Endothelial cell of umbilical vein (primary cell): ENCODE results near the gene TACR1. TPM values are rescaled to one million over a fixed set of nuclear protein-coding genes. Genes with fewer than 3 reads are reported as not detected.

Experiments used
- BruUV-seq: library from RNA; stranded (reverse); fragments of 400-500 nt; replicated peaks from 2 replicates; lab custom pipeline; 2021; lab: Mats Ljungman, UMichigan
- CTCF ChIA-PET: fragments of 300-600, 350-600 bp; sonication (Branson Sonifier 250); formaldehyde crosslinking; loops from one replicate; lab custom pipeline; 2021; ENCODE audit warnings: antibody characterized with exemption, inconsistent platforms; lab: Charles Lee
- POLR2A ChIA-PET: fragments of 300-600, 350-600 bp; sonication (Branson Sonifier 250); formaldehyde crosslinking; loops from one replicate; lab custom pipeline; 2021; ENCODE audit warnings: antibody characterized with exemption, inconsistent platforms; lab: Charles Lee
- DNase-seq: peaks from one replicate; pipeline ENCODE4 v3.0.0-alpha.2; 2011; ENCODE audit warnings: low read depth, low spot score
- FAIRE-seq: peaks from 2 replicates; lab custom pipeline; 2011; peaks lifted over from hg19 to GRCh38; lab: Jason Lieb, UNC
- H2AFZ ChIP-seq: 2 replicates; pipeline ENCODE4 v1.6.0; 2012; ENCODE audit warnings: low read depth, low read length, control low read depth, inconsistent platforms
- H3K27ac ChIP-seq: 2 replicates; pipeline ENCODE4 v1.5.1; 2011; ENCODE audit warnings: low read depth, mild to moderate bottlenecking, control low read depth, low read length, moderate library complexity; ENCODE audit not compliant: insufficient read depth
- H3K27me3 ChIP-seq, 2 experiments: 2 replicates each; pipeline versions ENCODE4 v1.6.0 to v1.6.1; 2011; ENCODE audit warnings: low read length in 2 of 2, mixed read lengths in 1 of 2; ENCODE audit not compliant: control insufficient read depth in 2 of 2, insufficient read depth in 2 of 2
- H3K36me3 ChIP-seq, 2 experiments: 2 replicates in 1 of 2; 3 replicates in 1 of 2; pipeline ENCODE4 v1.5.1; 2011; ENCODE audit warnings: low read length in 2 of 2, mild to moderate bottlenecking in 1 of 2, moderate library complexity in 1 of 2; ENCODE audit not compliant: control insufficient read depth in 2 of 2, insufficient read depth in 2 of 2; ENCODE audit errors: extremely low read depth in 1 of 2
- H3K4me1 ChIP-seq: 3 replicates; pipeline ENCODE4 v1.5.1; 2011; ENCODE audit warnings: mild to moderate bottlenecking, low read length; ENCODE audit not compliant: control insufficient read depth, insufficient read depth; ENCODE audit errors: extremely low read depth
- H3K4me2 ChIP-seq: 2 replicates; pipeline ENCODE4 v1.6.1; 2011; ENCODE audit warnings: low read length, control low read depth, mixed read lengths; ENCODE audit not compliant: insufficient read depth
- H3K4me3 ChIP-seq, 3 experiments: fragments of 200-600 bp in 1 of 3; sonication (generic), shearing (Covaris generic) in 1 of 3; replicated peaks in 1 of 3; 2 replicates each; pipeline ENCODE4 v1.5.1; 2011 to 2016; ENCODE audit warnings: control low read depth in 3 of 3, low read length in 3 of 3, mild to moderate bottlenecking in 2 of 3, inconsistent platforms in 1 of 3, low read depth in 1 of 3, moderate library complexity in 1 of 3; ENCODE audit not compliant: insufficient read depth in 1 of 3
- H3K79me2 ChIP-seq: 2 replicates; pipeline ENCODE4 v1.6.0; 2012; ENCODE audit warnings: low read length, inconsistent platforms; ENCODE audit not compliant: control insufficient read depth, insufficient read depth
- H3K9ac ChIP-seq: replicated peaks from 2 replicates; pipeline ENCODE3; 2011; ENCODE audit warnings: low read length, control low read depth; ENCODE audit not compliant: insufficient read depth; ENCODE audit errors: extremely low read depth
- H3K9me1 ChIP-seq: replicated peaks from 3 replicates; pipeline ENCODE4 v1.6.0; 2011; ENCODE audit warnings: mild to moderate bottlenecking, low read length; ENCODE audit not compliant: control insufficient read depth, insufficient read depth; ENCODE audit errors: extremely low read depth
- H3K9me3 ChIP-seq: replicated peaks from 2 replicates; pipeline ENCODE4 v1.5.1; 2012; ENCODE audit warnings: low read length, inconsistent platforms; ENCODE audit not compliant: control insufficient read depth, insufficient read depth
- H4K20me1 ChIP-seq: replicated peaks from 2 replicates; pipeline ENCODE3; 2011; ENCODE audit warnings: mild to moderate bottlenecking, low read length; ENCODE audit not compliant: control insufficient read depth, insufficient read depth; ENCODE audit errors: extremely low read depth
- EZH2 ChIP-seq: IDR thresholded peaks from 2 replicates; pipeline ENCODE4 v1.6.1; 2012; ENCODE audit warnings: borderline replicate concordance, low read depth, mild to moderate bottlenecking, moderate library complexity, low read length, inconsistent platforms; ENCODE audit not compliant: severe bottlenecking
- FOS ChIP-seq: IDR thresholded peaks from 2 replicates; pipeline ENCODE4 v1.6.1; 2011; ENCODE audit warnings: mild to moderate bottlenecking, low read length, moderate library complexity, borderline replicate concordance; ENCODE audit not compliant: insufficient read depth
- GATA2 ChIP-seq: IDR thresholded peaks from 2 replicates; pipeline ENCODE4 v1.7.0; 2011; ENCODE audit warnings: low read depth, mild to moderate bottlenecking, moderate library complexity, mixed read lengths, low read length; ENCODE audit not compliant: insufficient read length, insufficient read depth
- JUN ChIP-seq: IDR thresholded peaks from 2 replicates; pipeline ENCODE4 v1.6.1; 2011; ENCODE audit warnings: borderline replicate concordance, low read depth; ENCODE audit not compliant: insufficient read length, insufficient read depth
- MYC ChIP-seq: IDR thresholded peaks from one replicate; pipeline ENCODE4 v1.6.1; 2011; ENCODE audit warnings: mild to moderate bottlenecking, low read depth, low read length
- POLR2A ChIP-seq: IDR thresholded peaks from 2 replicates; pipeline ENCODE4 v1.6.1; 2012; ENCODE audit warnings: low read depth, mild to moderate bottlenecking, control low read depth, low read length
- POLR2AphosphoS5 ChIP-seq: IDR thresholded peaks from 2 replicates; pipeline ENCODE4 v1.6.1; 2012; ENCODE audit warnings: low read depth, mild to moderate bottlenecking, control low read depth, low read length, moderate library complexity; ENCODE audit not compliant: insufficient read depth
- dilution Hi-C: fragments of 300-500 bp; cut with MboI; formaldehyde crosslinking; loops from one replicate; pipeline ENCODE4 v1.15.0; 2019; ENCODE audit warnings: low sequenced_read_pairs; ENCODE audit not compliant: extremely low pct_ligation_motif_present
- intact Hi-C: fragments of 100-400 bp; cut with micrococcal nuclease; formaldehyde crosslinking; loops from one replicate; pipeline ENCODE4 v1.10.0; 2022
- polyA plus RNA-seq, 4 experiments: library from polyadenylated mRNA; depleted of rRNA in 3 of 4; stranded (reverse) in 3 of 4; unstranded in 1 of 4; fragments of >200 nt; gene quantifications; 2 replicates each; pipeline versions ENCODE4 v1.2.1 to v1.2.3, GENCODE V29; 2011 to 2012; ENCODE audit warnings: missing spikeins in 1 of 4
- total RNA-seq: library from RNA; stranded (reverse); gene quantifications from 2 replicates; pipeline ENCODE4 v1.2.3, GENCODE V29; 2021
- TF ChIP-seq, protein P1 (sequence below): IDR thresholded peaks from 2 replicates; pipeline ENCODE4 v1.6.1; 2011; ENCODE audit not compliant: insufficient read depth, insufficient read length
- TF ChIP-seq, protein P2 (sequence below), 2 donors: IDR thresholded peaks; 1 replicate in 1 of 2; 2 replicates in 1 of 2; pipeline ENCODE4 v1.5.1; 2011; ENCODE audit warnings: low read length in 2 of 2, mild to moderate bottlenecking in 2 of 2, moderate library complexity in 2 of 2, control low read depth in 1 of 2, inconsistent platforms in 1 of 2, low read depth in 1 of 2; ENCODE audit not compliant: insufficient read depth in 1 of 2; ENCODE audit errors: extremely low read depth in 1 of 2

TACR1 gene
- total and polyA plus RNA-seq, 2 donors (not counting 3 experiments of a cell fraction or from before 2014, with no cell fraction given), result not detected

DNA sequence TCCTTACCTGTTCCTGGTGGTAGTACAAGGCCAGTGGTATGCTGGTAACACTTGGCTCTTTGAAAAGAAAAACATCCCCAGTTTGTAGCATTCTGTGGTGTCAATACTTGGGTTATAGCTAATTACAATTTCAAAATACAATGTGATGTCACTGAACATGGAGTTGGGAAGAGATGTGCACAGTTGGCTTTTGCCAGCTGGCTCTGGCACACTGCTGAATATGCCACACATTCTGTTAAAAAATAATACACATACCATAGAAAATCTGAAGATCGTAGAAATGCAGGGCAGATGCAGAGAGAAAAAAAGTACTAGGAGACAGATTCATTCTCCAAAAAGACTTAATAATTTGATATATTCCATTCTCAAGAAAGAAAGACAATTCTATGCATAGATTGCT lies 101.5 kb downstream of the TACR1 start:
- no peak for TF ChIP-seq POLR2A
- TF ChIP-seq, protein P1, sequence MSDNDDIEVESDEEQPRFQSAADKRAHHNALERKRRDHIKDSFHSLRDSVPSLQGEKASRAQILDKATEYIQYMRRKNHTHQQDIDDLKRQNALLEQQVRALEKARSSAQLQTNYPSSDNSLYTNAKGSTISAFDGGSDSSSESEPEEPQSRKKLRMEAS, result no peak
- TF ChIP-seq POLR2AphosphoS5, result no peak
- TF ChIP-seq JUN, result no peak
- no peak for TF ChIP-seq EZH2
- TF ChIP-seq FOS, result no peak
- TF ChIP-seq GATA2, result no peak
- TF ChIP-seq, protein P2, sequence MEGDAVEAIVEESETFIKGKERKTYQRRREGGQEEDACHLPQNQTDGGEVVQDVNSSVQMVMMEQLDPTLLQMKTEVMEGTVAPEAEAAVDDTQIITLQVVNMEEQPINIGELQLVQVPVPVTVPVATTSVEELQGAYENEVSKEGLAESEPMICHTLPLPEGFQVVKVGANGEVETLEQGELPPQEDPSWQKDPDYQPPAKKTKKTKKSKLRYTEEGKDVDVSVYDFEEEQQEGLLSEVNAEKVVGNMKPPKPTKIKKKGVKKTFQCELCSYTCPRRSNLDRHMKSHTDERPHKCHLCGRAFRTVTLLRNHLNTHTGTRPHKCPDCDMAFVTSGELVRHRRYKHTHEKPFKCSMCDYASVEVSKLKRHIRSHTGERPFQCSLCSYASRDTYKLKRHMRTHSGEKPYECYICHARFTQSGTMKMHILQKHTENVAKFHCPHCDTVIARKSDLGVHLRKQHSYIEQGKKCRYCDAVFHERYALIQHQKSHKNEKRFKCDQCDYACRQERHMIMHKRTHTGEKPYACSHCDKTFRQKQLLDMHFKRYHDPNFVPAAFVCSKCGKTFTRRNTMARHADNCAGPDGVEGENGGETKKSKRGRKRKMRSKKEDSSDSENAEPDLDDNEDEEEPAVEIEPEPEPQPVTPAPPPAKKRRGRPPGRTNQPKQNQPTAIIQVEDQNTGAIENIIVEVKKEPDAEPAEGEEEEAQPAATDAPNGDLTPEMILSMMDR (IDR thresholded peaks at IDR 0.05; ENCODE audit: extremely low read depth in 1 of 2, insufficient read depth in 1 of 2, low read depth in 1 of 2, low read length in 2 of 2), result no peak
- TF ChIP-seq MYC, result no peak
- intact Hi-C loops (no loop called here), dilution Hi-C loops (no loop called here)
- Histone ChIP-seq H3K4me2 (no peak overlapping the region), H2AFZ (no peak overlapping the region), H3K9me3 (no peaks in the 10 kb centered on the region), H3K27ac (no peak overlapping the region), H3K79me2 (no peaks in the 10 kb centered on the region), H4K20me1 (no peaks in the 10 kb centered on the region), H3K36me3 (no peaks in the 10 kb centered on the region), H3K27me3 (no peaks in the 10 kb centered on the region), H3K9ac (no peak overlapping the region), H3K9me1 (no peaks in the 10 kb centered on the region), H3K4me1 (no peaks in the 10 kb centered on the region), H3K4me3 (no peak overlapping the region)
- no TSS peak for BruUV-seq
- ChIA-PET CTCF (no interaction called here), POLR2A (no interaction called here)
- FAIRE-seq, result no peak
- DNase-seq, result no peak
